HepG2 (cell line): ENCODE data around the gene ACER3. TPM values are rescaled to one million over a fixed set of nuclear protein-coding genes. Genes with fewer than 3 reads are reported as not detected.

ENCODE experiments used
- ASH2L ChIP-seq: fragments of 300-600, 200-600 bp; sonication (generic); IDR thresholded peaks from 2 replicates; pipeline ENCODE4 v1.7.0; 2017; ENCODE audit warnings: low read depth, mild to moderate bottlenecking, moderate library complexity, mixed read lengths, low read length; ENCODE audit not compliant: insufficient read length
- CBX1 ChIP-seq: IDR thresholded peaks from one replicate; pipeline ENCODE4 v1.6.1; 2016; ENCODE audit warnings: antibody characterized with exemption, low read depth
- DNMT3B ChIP-seq: conservative IDR thresholded peaks from 2 replicates; pipeline ENCODE4 v1.6.1; 2016; ENCODE audit warnings: missing biosample characterization, control low read depth
- KAT7 ChIP-seq: IDR thresholded peaks from 2 replicates; pipeline ENCODE4 v1.6.1; 2018; ENCODE audit warnings: borderline replicate concordance, missing compliant biosample characterization
- MAFF ChIP-seq: IDR thresholded peaks from 2 replicates; pipeline ENCODE4 v1.6.1; 2011; ENCODE audit warnings: low read depth, low read length, improper control_type of control experiment
- MTF1 ChIP-seq: sonication (generic); formaldehyde crosslinking; IDR thresholded peaks from 2 replicates; pipeline ENCODE4 v1.5.0; 2020; ENCODE audit warnings: missing genetic modification reagents
- NFE2 ChIP-seq: sonication (generic); formaldehyde crosslinking; IDR thresholded peaks from 2 replicates; pipeline ENCODE4 v1.4.0; 2020; ENCODE audit warnings: missing genetic modification reagents
- RAD21 ChIP-seq: fragments of 450-650 bp; formaldehyde crosslinking; IDR thresholded peaks from 2 replicates; pipeline ENCODE4 v1.5.0; 2020; ENCODE audit warnings: mild to moderate bottlenecking
- RBM22 ChIP-seq: fragments of 200-400 bp; formaldehyde crosslinking; optimal IDR thresholded peaks from 2 replicates; pipeline ENCODE3; 2017; ENCODE audit warnings: mild to moderate bottlenecking, low read length, moderate library complexity
- SIN3B ChIP-seq: fragments of 150-350 bp; IDR thresholded peaks from 2 replicates; pipeline ENCODE4 v1.6.1; 2014; ENCODE audit warnings: low read length
- SMAD3 ChIP-seq: sonication (generic); formaldehyde crosslinking; IDR thresholded peaks from 2 replicates; pipeline ENCODE4 v1.4.0; 2020; ENCODE audit warnings: missing genetic modification reagents
- SMC3 ChIP-seq: IDR thresholded peaks from 2 replicates; pipeline ENCODE4 v1.6.1; 2011; ENCODE audit warnings: low read length, improper control_type of control experiment
- SP1 ChIP-seq, 2 experiments: fragments of 450-650 bp in 1 of 2; sonication (generic) in 1 of 2; formaldehyde crosslinking in 1 of 2; IDR thresholded peaks; 2 replicates each; pipeline versions ENCODE4 v1.4.0 to v1.6.1; 2016 to 2020; ENCODE audit warnings: missing genetic modification reagents in 1 of 2
- TGIF2 ChIP-seq: IDR thresholded peaks from 2 replicates; pipeline ENCODE4 v1.6.1; 2016; ENCODE audit warnings: control low read depth, missing compliant biosample characterization
- TP53 ChIP-seq: sonication (generic); formaldehyde crosslinking; conservative IDR thresholded peaks from 2 replicates; pipeline ENCODE4 v1.4.0; 2020; ENCODE audit warnings: missing genetic modification reagents
- ZBTB38 ChIP-seq: sonication (generic); formaldehyde crosslinking; IDR thresholded peaks from 2 replicates; pipeline ENCODE4 v1.5.1; 2020; ENCODE audit warnings: mild to moderate bottlenecking, missing genetic modification reagents
- ZC3H4 ChIP-seq: sonication (generic); formaldehyde crosslinking; IDR thresholded peaks from 2 replicates; pipeline ENCODE4 v1.4.0; 2020; ENCODE audit warnings: missing genetic modification reagents, borderline replicate concordance
- ZNF10 ChIP-seq: sonication (generic); formaldehyde crosslinking; IDR thresholded peaks from 2 replicates; pipeline ENCODE4 v1.4.0; 2020; ENCODE audit warnings: mild to moderate bottlenecking, low read depth, missing genetic modification reagents, borderline replicate concordance
- ZNF337 ChIP-seq: sonication (generic); formaldehyde crosslinking; IDR thresholded peaks from 2 replicates; pipeline ENCODE4 v1.5.1; 2020; ENCODE audit warnings: missing genetic modification reagents, low read depth, mild to moderate bottlenecking, borderline replicate concordance
- ZNF883 ChIP-seq: sonication (generic); formaldehyde crosslinking; IDR thresholded peaks from 2 replicates; pipeline ENCODE4 v1.5.1; 2020; ENCODE audit warnings: mild to moderate bottlenecking, missing genetic modification reagents; ENCODE audit errors: not compliant biosample characterization
- polyA plus RNA-seq, 8 experiments: library from polyadenylated mRNA; depleted of rRNA in 3 of 8; stranded (reverse) in 7 of 8; unstranded in 1 of 8; fragments of >200 nt; fragmentation: Illumina TruSeq in 4 of 8; extraction: Trizol in 4 of 8; gene quantifications; 2 replicates each; pipeline versions ENCODE4 v1.2.1 to v1.2.3, GENCODE V29; 2011 to 2016; ENCODE audit warnings: low read depth in 4 of 8, missing spikeins in 1 of 8, mixed read lengths in 1 of 8; ENCODE audit not compliant: insufficient read depth in 1 of 8
- total RNA-seq, 5 experiments: library from RNA; depleted of rRNA; stranded (reverse); fragments of >200 nt; fragmentation: Illumina TruSeq; extraction: Trizol; gene quantifications; 2 replicates each; pipeline ENCODE4 v1.2.3, GENCODE V29; 2016; ENCODE audit warnings: low read depth in 1 of 5
- TF ChIP-seq, protein P1 (sequence below): fragments of 450-650 bp; IDR thresholded peaks from 2 replicates; pipeline ENCODE4 v1.6.1; 2017; ENCODE audit warnings: mild to moderate bottlenecking
- TF ChIP-seq, protein P2 (sequence below): sonication (generic); formaldehyde crosslinking; IDR thresholded peaks from 2 replicates; pipeline ENCODE4 v1.8.1; 2022; ENCODE audit warnings: low read depth, mild to moderate bottlenecking, missing genetic modification reagents
- TF ChIP-seq, protein P3 (sequence below): sonication (generic); formaldehyde crosslinking; IDR thresholded peaks from 2 replicates; pipeline ENCODE4 v1.5.0; 2020; ENCODE audit warnings: mild to moderate bottlenecking, missing genetic modification reagents, moderate library complexity
- TF ChIP-seq, protein P4 (sequence below): sonication (generic); formaldehyde crosslinking; IDR thresholded peaks from 2 replicates; pipeline ENCODE4 v1.4.0; 2020; ENCODE audit warnings: low read depth, mild to moderate bottlenecking, missing genetic modification reagents
- TF ChIP-seq, protein P5 (sequence below): IDR thresholded peaks from 2 replicates; pipeline ENCODE4 v1.6.1; 2012; ENCODE audit warnings: inconsistent platforms

ACER3 gene
- total and polyA plus RNA-seq, 2 of the 13 experiments (the other 11 are each of a cell fraction or from before 2014, with no cell fraction given): 6.0 to 9.8 TPM

DNA sequence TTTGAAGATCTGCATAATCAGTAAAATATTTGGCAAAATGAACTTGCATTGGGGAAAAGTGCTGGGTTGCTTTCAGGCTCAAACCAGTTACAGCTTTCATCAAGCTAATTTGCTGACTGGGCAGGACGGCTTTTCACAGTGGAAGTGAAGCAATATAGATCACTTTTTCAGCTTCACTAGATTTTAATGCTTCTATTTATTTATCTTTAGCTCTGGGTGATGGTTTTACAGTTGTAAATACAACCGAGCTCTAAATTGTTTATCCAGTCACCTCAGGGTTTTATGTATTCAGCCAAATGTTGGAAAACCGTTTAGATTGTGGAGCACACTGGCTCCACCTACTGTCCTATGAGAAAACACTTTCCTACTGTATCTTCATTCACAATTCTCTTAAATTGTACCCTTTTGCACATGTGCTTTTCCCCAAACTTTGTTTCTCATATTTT is 58.2 kb downstream of the ACER3 start (continued):
- TF ChIP-seq, protein P1, sequence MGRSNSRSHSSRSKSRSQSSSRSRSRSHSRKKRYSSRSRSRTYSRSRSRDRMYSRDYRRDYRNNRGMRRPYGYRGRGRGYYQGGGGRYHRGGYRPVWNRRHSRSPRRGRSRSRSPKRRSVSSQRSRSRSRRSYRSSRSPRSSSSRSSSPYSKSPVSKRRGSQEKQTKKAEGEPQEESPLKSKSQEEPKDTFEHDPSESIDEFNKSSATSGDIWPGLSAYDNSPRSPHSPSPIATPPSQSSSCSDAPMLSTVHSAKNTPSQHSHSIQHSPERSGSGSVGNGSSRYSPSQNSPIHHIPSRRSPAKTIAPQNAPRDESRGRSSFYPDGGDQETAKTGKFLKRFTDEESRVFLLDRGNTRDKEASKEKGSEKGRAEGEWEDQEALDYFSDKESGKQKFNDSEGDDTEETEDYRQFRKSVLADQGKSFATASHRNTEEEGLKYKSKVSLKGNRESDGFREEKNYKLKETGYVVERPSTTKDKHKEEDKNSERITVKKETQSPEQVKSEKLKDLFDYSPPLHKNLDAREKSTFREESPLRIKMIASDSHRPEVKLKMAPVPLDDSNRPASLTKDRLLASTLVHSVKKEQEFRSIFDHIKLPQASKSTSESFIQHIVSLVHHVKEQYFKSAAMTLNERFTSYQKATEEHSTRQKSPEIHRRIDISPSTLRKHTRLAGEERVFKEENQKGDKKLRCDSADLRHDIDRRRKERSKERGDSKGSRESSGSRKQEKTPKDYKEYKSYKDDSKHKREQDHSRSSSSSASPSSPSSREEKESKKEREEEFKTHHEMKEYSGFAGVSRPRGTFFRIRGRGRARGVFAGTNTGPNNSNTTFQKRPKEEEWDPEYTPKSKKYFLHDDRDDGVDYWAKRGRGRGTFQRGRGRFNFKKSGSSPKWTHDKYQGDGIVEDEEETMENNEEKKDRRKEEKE: no peak
- TF ChIP-seq ZNF883 (no peak), TGIF2 (no peak), DNMT3B (CRISPR knock-in tag) (no peak), ZNF10 (CRISPR knock-in tag) (no peak), KAT7 (CRISPR knock-in tag) (no peak), ASH2L (no peak), TP53 (no peak), SP1 (IDR thresholded peaks at IDR 0.05) (no peak), SP1 (CRISPR knock-in tag; IDR thresholded peaks at IDR 0.05) (no peak), RBM22 (no peak), RAD21 (CRISPR knock-in tag) (peak; percentile 61), ZC3H4 (CRISPR knock-in tag) (no peak), ZNF337 (CRISPR knock-in tag) (no peak), SIN3B (no peak), MTF1 (CRISPR knock-in tag) (no peak), CBX1 (no peak), SMAD3 (no peak), SMC3 (peak; percentile 70), MAFF (peak; percentile 96), ZBTB38 (CRISPR knock-in tag) (no peak), NFE2 (CRISPR knock-in tag) (no peak)
- TF ChIP-seq, protein P2, sequence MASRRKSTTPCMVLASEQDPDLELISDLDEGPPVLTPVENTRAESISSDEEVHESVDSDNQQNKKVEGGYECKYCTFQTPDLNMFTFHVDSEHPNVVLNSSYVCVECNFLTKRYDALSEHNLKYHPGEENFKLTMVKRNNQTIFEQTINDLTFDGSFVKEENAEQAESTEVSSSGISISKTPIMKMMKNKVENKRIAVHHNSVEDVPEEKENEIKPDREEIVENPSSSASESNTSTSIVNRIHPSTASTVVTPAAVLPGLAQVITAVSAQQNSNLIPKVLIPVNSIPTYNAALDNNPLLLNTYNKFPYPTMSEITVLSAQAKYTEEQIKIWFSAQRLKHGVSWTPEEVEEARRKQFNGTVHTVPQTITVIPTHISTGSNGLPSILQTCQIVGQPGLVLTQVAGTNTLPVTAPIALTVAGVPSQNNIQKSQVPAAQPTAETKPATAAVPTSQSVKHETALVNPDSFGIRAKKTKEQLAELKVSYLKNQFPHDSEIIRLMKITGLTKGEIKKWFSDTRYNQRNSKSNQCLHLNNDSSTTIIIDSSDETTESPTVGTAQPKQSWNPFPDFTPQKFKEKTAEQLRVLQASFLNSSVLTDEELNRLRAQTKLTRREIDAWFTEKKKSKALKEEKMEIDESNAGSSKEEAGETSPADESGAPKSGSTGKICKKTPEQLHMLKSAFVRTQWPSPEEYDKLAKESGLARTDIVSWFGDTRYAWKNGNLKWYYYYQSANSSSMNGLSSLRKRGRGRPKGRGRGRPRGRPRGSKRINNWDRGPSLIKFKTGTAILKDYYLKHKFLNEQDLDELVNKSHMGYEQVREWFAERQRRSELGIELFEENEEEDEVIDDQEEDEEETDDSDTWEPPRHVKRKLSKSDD (CRISPR knock-in tag): no peak
- TF ChIP-seq, protein P3, sequence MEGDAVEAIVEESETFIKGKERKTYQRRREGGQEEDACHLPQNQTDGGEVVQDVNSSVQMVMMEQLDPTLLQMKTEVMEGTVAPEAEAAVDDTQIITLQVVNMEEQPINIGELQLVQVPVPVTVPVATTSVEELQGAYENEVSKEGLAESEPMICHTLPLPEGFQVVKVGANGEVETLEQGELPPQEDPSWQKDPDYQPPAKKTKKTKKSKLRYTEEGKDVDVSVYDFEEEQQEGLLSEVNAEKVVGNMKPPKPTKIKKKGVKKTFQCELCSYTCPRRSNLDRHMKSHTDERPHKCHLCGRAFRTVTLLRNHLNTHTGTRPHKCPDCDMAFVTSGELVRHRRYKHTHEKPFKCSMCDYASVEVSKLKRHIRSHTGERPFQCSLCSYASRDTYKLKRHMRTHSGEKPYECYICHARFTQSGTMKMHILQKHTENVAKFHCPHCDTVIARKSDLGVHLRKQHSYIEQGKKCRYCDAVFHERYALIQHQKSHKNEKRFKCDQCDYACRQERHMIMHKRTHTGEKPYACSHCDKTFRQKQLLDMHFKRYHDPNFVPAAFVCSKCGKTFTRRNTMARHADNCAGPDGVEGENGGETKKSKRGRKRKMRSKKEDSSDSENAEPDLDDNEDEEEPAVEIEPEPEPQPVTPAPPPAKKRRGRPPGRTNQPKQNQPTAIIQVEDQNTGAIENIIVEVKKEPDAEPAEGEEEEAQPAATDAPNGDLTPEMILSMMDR (CRISPR knock-in tag): peak; percentile 74
- TF ChIP-seq, protein P4, sequence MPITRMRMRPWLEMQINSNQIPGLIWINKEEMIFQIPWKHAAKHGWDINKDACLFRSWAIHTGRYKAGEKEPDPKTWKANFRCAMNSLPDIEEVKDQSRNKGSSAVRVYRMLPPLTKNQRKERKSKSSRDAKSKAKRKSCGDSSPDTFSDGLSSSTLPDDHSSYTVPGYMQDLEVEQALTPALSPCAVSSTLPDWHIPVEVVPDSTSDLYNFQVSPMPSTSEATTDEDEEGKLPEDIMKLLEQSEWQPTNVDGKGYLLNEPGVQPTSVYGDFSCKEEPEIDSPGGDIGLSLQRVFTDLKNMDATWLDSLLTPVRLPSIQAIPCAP: no peak
- TF ChIP-seq, protein P5, sequence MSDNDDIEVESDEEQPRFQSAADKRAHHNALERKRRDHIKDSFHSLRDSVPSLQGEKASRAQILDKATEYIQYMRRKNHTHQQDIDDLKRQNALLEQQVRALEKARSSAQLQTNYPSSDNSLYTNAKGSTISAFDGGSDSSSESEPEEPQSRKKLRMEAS: no peak
